GM18867 (cell line): ENCODE measurements around the gene PRKCE.

Experiments used
- ATAC-seq: cut with Tn5 transposase; IDR thresholded peaks from one replicate; pipeline ENCODE4 v1.9.1; 2021; ENCODE audit warnings: mild to moderate bottlenecking, moderate library complexity; ENCODE audit not compliant: unreplicated experiment

The PRKCE gene

DNA sequence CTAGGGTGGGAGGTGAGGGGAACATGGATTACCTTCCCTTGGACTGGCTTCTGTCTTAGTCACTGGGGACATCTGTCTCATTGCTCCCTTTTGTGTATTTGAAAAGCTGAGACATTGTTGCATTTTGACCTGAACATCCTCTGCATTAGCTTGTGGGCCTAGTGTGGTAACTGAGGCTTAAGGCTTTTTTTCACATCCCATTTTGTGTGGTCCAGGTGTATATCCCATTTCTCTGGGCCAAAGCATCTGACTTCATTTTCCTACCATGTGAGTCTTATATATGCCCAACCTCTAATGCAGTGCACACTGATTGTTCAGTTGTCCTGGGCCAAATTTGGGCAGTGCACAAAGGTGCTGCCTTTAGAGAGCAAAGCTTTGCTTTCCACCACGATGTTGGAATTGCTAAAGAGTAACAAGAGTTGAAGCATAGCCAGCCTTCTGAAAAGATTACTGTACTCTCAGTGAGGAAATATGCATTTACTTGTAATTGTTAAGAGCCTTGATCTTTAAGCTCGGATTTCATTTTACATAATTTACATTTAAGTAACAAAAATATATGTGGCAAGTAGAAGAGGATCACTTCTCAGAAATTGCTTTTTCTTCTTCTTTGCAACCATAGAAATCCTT lies 13.3 kb downstream of the PRKCE start:
- ATAC-seq, result no peak

DNA sequence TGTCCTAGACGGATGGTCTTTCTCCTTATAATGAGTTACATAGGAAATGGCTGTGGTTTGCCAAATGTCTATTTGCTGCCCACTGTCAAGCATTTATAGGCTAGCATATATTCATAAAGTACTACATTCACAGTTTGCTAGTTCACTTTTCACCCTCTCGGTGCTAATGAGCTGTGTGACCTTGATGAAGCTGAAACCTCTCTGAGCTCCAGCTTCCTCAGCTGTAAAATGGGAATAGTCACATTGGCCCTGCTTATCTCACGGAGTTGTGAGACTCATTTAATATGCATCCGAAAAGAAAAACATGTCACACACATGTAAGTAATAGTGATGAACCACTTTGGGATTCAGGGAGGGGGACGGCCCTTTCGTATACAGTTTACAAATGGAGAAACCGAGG lies 17.0 kb downstream of the PRKCE start:
- no peak for ATAC-seq

DNA sequence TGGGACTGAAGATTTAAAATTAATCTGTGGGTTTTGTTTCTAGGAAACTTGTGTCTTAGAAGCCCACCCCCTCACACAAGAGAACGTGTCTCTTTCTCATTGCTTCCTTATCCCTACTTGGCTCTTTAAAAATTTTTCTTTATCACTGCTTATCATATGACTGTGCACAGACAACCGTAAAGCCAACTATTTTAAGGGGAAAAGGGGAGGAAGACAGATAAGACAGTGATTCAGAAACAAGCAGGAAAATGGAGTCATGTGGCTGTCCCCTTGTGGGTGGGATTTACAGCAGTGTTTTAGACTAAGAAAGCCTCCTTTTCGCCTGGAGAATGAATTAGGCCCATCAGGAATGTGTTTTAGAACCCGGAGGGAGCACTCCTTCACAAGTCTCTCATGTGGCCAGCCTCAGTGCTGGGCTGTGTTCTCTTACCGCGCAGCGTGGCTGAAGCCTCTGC lies 17.6 kb downstream of the PRKCE start:
- ATAC-seq, result no peak

DNA sequence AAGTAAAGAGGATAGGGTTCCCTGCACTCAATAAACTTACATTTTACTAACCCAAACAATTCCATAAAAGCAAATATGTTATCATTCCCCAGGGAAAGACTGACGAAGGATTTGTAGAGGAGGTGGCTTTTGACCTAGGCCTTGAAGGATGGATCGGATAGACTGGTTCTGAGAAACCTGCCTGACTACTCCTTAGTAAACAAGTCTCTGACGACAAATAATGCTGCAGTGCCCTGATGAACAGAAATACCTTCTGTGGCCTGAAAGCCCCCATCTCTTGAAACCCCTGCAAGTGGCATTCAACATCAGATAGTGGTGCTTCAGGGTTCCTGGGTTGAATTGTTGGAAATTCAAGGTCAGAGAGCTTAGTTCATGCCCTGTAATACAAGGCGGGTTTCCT lies 19.2 kb downstream of the PRKCE start:
- ATAC-seq, result no peak

DNA sequence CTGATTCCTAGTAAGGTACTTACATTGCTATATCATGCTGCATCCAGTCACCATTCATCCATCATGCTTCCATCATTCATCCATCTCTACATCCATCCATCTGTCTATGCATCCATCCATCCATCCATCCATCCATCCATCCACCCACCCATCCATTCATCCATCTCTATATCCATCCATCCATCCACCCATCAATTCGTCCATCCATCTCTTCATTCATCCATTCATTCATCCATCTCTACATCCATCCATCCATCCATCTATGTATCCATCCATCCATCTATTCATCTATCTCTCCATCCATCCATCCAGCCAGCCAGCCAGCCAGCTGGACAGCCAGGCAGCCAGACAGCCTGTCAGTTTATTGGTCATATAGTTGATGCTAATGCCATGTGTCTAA lies 20.7 kb downstream of the PRKCE start:
- ATAC-seq, result no peak

DNA sequence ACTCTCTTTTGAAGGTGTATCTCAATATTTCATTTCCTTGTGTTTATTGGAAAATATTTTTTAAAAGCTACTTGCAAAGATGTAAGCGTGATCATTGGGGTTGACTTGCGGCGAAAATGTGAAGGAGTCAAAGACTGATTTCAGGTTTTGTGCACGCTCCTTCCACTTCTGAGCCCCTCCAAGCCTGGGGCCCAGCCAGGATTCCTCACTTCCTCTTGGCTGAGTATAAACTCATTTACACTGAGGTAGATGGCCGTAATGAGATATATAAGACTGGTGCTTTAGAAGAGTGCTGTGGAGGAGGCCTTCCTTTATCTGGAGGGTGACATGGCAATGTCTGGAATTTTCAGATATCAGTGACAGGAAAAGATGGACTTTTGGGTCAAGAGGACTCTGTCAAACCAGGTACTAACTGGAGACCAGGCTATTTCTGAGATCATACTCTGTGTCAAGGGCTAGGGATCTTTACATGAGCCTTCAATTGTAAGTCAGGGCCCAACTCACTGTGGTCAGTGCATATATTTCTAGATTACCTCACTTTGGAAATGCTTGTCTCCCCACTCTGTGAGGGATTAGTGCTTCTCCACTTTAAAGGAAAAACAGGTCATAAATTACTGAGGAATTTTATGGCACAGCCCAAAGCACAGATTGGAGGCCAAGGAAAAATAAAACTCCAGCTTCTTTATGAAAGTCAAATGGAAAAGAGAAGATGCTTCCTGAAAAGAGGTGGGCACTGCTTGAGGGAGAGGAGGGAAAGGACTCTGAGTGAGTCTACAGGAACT lies 22.8 kb downstream of the PRKCE start:
- no peak for ATAC-seq

DNA sequence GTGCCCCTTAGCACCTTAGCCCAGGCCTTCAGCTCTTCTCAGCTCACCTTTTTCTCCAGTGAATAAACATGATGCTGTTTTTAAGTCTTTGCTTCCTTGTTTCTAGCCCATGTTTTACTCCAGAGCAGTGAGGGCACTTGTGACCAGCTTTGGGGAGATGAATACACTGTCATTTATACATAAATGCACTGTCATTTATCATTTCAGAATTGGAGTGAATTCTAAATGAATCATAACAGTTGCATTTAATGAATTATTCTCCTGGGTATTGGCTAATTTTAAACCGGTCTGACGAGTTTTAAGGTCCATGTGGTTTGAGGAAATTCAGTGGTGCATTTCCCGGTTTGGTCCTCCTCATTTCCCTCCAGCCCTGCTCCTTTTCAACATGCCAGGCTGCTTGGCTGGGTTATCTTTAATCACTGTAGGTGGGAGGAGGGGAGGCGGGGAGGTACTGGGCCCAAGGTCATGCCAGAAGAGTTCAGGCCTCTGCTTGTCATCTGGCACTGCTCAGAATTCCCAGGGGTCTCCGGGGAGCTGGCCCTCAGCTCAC lies 23.9 kb downstream of the PRKCE start:
- no peak for ATAC-seq

DNA sequence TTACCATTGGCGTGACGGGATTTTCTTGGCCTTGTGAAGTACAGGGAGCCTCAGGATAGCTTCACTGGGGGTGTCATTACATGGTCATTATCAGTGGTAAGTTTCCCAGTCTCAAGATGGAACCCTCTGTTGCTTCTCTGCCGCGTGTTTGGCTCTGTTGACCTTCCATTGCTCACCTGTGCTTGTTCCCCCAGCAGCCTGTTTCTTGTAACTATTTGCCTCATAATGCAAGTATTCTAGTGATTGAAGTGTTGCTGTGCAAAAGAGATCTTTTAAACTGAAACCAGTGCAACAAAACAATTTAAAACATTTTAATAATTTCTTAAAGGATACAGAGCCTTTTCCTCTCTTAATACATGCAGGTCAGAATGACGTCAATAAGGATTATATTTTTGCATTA lies 24.6 kb downstream of the PRKCE start:
- ATAC-seq, result no peak

DNA sequence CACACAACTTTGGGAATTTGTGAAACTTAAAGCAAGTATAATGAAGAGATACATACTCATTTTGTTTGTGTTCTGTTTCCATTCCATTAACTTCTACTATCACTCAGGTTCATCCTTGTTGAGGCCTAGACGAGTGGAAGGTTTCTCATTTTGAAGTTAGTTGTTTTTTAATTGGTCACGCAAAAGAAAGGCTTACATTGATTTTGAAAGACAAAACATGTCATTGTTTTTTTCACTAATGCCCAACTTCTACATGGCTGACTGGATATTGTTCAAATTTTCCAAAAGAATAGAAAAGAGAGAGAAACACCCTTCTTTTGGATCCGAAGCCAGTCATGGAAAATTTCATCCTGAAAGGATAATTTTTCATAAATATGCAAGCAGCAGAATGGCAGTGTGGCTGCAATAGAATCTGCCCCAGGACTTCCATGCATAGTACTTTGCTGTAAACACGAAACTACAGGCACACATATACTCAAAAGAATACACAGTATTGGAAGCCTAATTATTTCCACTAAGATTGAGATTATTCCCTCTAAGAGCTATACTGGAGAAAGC lies 27.4 kb downstream of the PRKCE start:
- ATAC-seq, result no peak

DNA sequence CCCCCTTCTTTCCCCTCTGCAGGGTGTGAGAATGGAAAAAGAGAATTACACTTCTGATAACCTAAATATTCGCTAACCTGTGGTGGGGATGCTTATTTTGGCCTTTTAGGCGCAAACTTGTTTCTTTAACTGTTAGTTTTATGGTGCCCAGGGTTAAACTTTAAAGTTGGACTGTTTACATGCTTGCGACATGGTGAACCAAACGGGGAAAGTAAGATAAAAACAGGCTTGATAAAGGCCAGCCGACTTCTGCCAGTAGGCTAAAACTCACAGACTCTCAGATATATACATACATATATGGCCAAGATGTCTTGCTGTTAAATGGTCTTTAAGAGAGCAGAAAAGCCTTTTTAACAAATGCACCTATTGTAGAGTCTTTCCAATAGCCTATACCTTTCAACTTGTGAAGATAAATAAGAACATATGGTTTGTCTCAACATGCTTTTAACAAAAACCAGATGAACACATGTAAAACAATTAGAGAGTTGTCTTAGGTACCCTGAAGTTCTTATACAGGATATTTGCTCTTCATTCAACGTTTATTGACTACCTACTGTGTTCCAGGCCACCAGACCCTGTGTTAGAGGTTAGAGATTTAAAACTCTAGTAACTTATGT lies 29.0 kb downstream of the PRKCE start:
- no peak for ATAC-seq

DNA sequence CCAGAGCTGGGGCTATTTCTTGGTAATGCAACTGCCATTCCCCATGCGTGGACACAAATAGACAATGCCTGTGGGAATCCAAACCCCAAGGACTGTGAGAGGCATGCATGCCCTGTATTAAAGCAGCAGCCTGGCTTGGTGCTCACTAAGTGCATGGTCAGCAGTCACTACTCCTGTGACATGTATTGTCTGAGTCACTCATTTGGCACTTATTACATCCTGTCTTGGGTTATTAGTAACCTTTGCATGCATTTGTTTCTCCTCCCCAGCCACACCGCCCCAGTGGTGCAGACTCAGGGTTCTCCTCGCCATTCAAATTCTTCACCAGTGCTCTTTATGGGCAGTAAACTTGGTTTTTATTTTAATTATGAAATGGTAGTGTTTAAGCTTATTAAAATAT lies 30.2 kb downstream of the PRKCE start:
- no peak for ATAC-seq

DNA sequence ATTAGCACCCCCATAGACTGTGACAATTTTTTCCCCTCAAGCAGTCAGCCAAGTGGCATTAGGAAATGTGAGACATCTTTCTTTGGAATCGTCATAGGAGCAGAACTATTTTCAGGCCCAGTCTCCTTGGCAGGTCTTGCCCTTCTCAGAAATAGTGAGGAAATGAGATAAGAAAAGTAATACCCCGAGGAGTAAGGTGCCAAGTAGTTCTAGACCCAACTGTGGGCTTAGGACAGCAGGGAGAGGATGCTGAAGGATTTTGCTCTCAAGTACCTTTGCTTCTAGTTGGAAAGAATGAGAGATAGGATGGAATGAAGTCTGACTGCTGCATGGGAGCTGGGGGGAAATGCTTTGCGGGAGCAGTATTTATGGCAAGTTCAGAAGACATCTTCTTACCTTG lies 31.8 kb downstream of the PRKCE start:
- ATAC-seq, result no peak

DNA sequence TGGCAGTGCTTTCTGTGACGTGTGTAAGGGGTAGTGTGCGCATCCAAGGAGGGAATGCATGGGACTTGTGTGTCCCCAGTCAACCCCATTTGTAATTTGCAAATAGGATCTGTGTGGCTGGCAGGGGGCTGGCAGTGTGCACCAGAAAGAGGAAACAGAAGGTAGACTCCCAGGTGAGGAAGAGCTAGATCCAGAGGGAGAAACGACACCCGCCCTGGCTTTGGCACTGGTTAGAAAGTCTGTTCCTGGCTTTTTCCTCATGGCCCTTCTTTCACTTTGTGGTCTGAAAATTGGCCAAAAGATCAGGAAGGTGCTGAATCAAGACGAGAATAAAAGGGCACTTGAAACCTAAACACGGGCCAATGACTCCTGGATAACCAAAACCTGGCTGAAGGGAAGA lies 33.3 kb downstream of the PRKCE start:
- no peak for ATAC-seq

DNA sequence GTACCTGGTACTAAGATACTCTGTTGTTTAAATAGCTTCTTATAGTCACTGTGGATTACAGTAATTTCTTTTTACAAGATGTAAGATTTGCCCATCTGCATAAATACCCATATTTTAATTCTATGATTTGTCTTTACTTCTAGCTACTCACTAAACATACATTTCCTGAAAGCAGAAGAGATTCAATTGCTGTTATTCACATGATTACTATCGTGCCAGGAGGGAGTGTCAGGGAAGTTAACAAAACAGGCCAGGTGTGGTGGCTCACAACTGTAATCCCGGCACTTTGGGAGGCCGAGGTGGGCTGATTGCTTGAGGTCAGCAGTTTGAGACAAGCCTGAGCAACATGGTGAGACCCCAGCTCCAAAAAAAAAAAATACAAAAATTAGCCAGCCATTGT lies 33.8 kb downstream of the PRKCE start:
- no peak for ATAC-seq

DNA sequence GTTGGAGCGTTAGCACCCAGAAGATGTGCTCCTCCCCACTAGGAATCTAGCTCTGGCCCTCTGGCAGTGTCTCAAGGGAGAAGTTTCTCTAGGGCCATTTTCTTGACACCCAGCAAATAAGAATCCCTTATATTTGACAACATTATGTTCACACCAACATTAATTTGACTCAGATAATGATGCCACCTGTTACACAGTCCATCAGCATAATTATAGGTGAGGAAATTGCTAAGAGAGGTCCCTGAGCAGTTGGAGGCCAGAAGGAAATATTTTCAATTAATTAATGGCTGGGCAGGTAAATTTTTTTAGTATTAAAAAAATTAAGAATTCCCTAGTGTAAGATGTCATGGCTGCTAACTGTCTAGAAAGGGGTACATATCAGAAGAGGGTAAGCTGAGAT lies 36.5 kb downstream of the PRKCE start:
- ATAC-seq, result no peak

DNA sequence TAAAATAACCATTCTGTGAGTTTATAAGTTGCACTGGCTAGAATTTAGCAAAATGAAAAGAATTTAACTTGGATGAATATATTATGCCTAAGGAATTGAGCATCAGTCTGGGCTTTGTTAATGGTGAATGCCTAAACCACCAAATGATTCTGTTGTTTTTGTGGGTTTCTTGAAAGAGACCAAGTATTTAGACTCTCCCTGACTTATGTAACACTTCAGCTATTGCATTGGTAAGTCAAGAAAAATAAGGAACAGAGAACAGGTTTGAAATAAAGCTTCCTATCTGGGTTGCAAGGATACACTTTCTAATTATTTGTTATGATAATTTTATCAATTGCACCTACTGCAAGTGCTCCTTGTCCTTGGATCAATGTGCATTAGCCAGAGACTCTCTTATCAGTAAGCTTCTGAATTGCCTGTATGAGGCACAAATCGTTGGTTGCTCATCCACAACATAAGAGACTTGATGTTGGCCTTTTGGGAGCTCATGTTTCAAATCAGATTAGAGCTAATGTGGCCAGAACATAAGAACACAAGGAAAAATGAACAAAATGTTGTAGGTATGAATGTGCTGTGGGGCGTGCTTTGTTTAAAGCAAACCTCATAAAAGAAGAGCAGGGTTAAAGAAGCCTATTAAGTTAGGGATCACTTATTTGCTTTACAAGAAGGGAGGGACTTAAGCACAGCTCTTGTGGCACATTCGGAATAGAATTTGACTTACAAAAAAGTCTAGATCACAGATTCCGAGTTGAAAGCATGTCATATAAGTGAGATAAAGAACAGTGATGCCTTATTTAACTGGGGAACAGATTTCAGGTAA lies 37.2 kb downstream of the PRKCE start:
- no peak for ATAC-seq

DNA sequence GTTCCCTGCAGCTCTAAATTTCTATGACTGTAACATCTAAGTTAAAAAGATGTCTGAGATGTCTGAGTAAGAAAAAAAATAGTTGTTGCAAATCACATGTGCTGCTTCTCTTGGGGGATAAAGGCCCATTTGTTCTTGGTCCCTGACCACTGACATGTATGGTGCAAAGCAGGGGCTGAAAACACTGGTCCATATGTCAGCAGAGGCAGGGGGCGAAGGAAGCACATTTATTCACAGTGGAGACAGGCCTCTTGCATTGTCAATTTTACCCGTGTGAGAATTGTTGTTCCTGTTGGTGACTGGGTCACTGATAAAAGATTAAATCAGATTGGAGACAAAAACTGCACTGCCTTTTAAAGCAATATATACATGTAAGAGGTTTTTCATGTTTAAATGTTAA lies 38.8 kb downstream of the PRKCE start:
- no peak for ATAC-seq

DNA sequence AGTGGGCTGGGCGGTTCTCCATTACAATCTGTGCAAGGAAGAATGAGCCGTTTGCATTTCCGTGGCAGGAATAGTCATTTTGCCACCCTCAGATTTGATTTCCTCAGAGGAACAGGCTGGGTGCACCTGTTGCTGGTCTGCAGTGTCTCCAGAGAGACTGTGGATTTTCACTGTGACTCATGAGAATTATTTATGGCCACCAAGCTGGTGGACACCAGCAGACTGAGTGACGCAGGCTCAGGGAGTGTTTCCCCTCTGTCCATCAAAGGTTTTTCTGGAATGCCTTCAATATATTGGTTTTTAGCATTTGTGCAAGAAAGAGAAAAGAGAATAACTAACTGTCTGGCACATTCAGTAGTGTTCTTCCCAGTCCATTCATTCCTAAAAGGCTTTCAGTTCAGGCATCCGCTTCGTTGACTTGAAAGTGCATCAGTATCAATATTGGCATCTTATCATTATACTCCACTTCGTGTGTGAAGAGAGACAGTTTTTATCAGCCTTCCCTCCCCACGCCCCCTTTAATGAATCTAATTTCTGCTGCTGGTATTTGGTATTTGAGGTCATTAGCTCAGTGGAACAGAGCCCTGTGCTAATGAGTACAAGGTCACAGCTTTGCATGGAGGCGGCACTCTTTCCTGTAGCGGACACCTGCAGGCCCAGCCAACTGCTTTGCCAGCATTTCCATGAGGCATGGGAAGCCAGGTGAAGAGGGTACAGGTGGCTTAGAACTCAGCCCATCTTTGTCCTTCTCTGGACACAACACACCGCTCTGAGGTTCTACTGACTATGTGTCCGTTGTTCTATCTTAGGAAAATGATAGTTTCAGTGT lies 39.9 kb downstream of the PRKCE start:
- ATAC-seq, result peak; percentile 47

DNA sequence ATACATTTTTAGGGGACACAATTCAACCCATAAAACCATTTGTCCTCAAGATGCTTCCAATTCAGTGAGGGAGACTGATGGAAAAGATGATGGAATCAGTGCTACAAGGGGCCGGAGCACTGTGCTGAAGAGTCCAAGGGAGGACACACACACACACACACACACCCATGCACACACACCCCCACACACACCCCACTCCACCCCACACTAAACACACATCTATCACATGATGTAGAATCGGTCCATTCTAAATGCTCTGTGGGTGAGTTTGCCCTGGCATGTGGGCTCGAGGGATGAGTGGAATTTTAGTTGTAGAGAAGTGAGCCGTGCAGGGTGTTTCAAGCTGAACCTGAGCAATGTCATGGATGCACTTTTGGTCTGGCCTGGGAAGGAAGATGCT lies 41.1 kb downstream of the PRKCE start:
- no peak for ATAC-seq

DNA sequence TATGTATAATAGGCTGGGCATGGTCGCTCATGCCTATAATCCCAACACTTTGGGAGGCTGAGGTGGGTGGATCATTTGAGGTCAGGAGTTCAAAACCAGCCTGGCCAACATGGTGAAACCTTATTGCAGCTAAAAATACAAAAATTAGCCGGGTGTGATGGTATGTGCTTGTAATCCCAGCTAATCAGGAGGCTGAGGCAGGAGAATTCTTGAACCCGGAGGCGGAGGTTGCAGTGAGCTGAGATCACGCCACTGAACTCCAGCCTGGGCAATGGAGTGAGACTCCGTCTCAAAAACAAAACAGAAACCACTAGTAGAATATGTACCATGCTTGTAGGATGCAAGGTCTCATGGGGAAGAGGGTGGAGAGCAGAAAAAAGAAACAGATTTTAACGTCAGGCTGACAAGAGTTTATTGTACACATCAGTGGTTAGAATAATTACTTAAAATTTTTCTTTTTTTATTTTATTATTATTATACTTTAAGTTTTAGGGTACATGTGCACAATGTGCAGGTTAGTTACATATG lies 44.1 kb downstream of the PRKCE start:
- peak; percentile 63 for ATAC-seq
